Measurements from ENCODE around the gene PIP5K1B.

PIP5K1B gene

DNA sequence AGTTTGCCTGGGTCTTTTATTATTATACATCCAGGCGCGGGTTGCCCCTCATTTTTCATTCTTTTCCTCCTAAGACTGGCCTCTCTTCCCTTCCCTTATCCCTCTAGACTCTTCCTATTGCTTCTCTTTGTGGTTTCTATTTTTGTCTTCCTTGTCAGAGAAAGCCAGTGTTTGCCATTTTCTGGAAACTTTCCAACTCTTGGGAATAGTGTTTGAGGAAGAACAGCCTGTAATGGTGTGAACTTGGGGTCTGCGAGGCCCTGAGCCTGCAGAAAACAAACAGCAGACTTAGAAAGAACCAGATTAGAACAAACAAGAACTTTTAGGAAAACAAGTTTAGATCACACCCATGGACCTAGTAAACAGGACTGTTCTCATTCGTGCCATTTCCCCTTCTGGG is 293.3 kb downstream of the PIP5K1B start:
- H3K9ac ChIP-seq: no peak overlapping the region

DNA sequence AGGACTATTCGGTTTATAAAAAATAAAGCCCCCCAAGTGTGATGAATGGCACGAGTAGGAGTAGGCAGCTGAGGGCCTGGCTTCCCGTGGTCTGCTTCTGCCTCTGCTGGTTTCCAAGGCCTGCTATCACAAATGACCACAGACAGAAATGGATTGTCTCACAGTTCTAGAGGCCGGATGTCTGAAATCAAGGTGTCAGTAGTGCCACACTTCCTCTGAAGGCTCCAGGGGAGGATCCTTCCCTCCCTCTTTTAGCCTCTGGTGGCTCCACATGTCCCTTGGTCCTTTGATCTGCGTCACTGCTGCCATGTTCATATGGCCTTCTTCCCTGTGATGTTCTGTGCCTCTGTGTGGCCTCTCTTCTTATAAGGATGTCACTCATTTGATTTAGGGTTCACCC is 293.8 kb downstream of the PIP5K1B start:
- Histone ChIP-seq H3K27ac (no peak overlapping the region), H3K9ac (no peak overlapping the region)

More for the DNA sequence above, 293.3 kb downstream of the PIP5K1B start:
- no peaks in the 10 kb centered on the region for H4K20me1 ChIP-seq (ENCODE audit: insufficient read depth)
- H3K27ac ChIP-seq: no peak overlapping the region
- no peaks in the 10 kb centered on the region for H3K36me3 ChIP-seq (ENCODE audit: insufficient read depth)
- peaks cover 4% of the 10 kb centered on the region for H3K4me1 ChIP-seq (ENCODE audit: low read depth, poor library complexity, severe bottlenecking)
- TF ChIP-seq CTCF (conservative IDR thresholded peaks at IDR 0.05; ENCODE audit: low read depth, low read length): no peak
- no peak overlapping the region for H3K4me2 ChIP-seq
- H3K27me3 ChIP-seq (ENCODE audit: insufficient read depth, low read depth): no peaks in the 10 kb centered on the region
- H3K4me3 ChIP-seq (IDR thresholded peaks at IDR 0.05; ENCODE audit: insufficient read depth, low read depth, low read length): no peak overlapping the region
- H2AFZ ChIP-seq (ENCODE audit: low read depth): no peak overlapping the region
- H3K79me2 ChIP-seq (ENCODE audit: insufficient read depth, low read depth): no peaks in the 10 kb centered on the region

DNA sequence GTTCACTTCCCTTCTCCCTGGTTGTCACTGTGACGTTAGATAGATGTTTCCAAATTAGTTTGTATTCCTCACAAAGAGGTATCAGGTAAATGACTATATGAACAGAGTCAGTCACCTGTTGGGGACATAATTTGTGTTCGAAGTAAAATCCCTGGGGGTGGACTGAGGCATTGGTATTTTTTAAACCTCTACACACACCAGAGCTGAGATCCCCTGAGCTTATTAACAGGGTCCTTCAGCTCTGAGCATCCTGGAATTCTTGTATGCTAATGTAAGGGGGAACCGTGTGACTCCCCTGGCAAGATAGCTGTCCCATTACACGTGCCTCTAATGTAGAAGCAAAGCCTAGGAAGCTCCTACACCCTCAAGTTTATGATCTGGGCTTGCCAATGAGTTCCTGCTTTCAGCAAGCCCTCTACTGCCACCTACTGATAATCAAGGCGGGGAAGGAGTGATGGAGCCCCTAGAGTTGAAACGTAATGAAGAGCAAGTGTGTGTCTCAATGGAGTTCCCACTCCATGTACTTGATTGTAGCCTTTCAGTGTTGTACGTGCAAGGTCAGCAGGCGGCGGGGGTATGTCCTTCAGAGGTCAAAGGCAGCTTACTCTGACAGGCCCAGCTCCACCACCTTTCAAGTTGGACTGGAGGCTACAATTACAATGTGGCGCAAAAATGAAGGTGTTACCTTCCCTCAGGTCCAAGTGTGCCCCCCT is 294.5 kb downstream of the PIP5K1B start:
- no peak overlapping the region for H3K9ac ChIP-seq
- TF ChIP-seq CTCF (conservative IDR thresholded peaks at IDR 0.05; ENCODE audit: low read depth, low read length): peak; percentile 81
- H3K27me3 ChIP-seq (ENCODE audit: insufficient read depth, low read depth): no peaks in the 10 kb centered on the region
- H3K4me3 ChIP-seq (IDR thresholded peaks at IDR 0.05; ENCODE audit: insufficient read depth, low read depth, low read length): no peak overlapping the region
- no peak overlapping the region for H3K27ac ChIP-seq
- no peak overlapping the region for H3K4me2 ChIP-seq
- H3K36me3 ChIP-seq (ENCODE audit: insufficient read depth): no peaks in the 10 kb centered on the region
- 0 out of 2 replicates have a peak overlapping the region, but pooled peaks have one; percentile 32 for H2AFZ ChIP-seq (ENCODE audit: low read depth)
- peaks cover 4% of the 10 kb centered on the region for H3K4me1 ChIP-seq (ENCODE audit: low read depth, poor library complexity, severe bottlenecking)
- no peaks in the 10 kb centered on the region for H4K20me1 ChIP-seq (ENCODE audit: insufficient read depth)
- no peaks in the 10 kb centered on the region for H3K79me2 ChIP-seq (ENCODE audit: insufficient read depth, low read depth)

More for the DNA sequence above, 293.8 kb downstream of the PIP5K1B start:
- no peaks in the 10 kb centered on the region for H3K79me2 ChIP-seq (ENCODE audit: insufficient read depth, low read depth)
- H3K36me3 ChIP-seq (ENCODE audit: insufficient read depth): no peaks in the 10 kb centered on the region
- H2AFZ ChIP-seq (ENCODE audit: low read depth): no peak overlapping the region
- no peak for TF ChIP-seq CTCF (conservative IDR thresholded peaks at IDR 0.05; ENCODE audit: low read depth, low read length)
- no peak overlapping the region for H3K4me3 ChIP-seq (IDR thresholded peaks at IDR 0.05; ENCODE audit: insufficient read depth, low read depth, low read length)
- H3K4me1 ChIP-seq (ENCODE audit: low read depth, poor library complexity, severe bottlenecking): peaks cover 4% of the 10 kb centered on the region
- H3K27me3 ChIP-seq (ENCODE audit: insufficient read depth, low read depth): no peaks in the 10 kb centered on the region
- no peak overlapping the region for H3K4me2 ChIP-seq
- H4K20me1 ChIP-seq (ENCODE audit: insufficient read depth): no peaks in the 10 kb centered on the region

DNA sequence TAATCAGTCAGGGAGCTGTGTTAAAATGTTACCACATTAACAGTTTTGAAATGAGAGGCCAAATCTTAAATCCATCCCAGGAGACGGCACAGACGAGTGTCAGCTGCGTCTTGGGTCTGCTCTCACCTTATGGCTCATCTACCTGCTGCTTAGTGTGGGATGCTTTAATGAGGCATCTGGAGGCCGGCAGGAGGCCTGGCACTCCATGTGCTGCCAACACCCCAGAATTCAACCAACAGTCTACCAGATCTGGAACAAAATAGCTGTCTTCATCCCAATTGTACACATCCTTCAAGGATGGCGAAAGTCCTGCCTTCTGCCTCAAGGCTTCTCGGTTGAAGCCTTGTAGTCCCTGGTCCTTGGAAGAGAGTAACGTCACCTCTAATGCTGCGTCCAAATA is 296.9 kb downstream of the PIP5K1B start:
- no peak for TF ChIP-seq CTCF (conservative IDR thresholded peaks at IDR 0.05; ENCODE audit: low read depth, low read length)
- no peak overlapping the region for H3K4me2 ChIP-seq
- no peaks in the 10 kb centered on the region for H4K20me1 ChIP-seq (ENCODE audit: insufficient read depth)
- no peak overlapping the region for H3K9ac ChIP-seq
- H2AFZ ChIP-seq (ENCODE audit: low read depth): no peak overlapping the region
- peaks cover 4% of the 10 kb centered on the region for H3K4me1 ChIP-seq (ENCODE audit: low read depth, poor library complexity, severe bottlenecking)
- no peak overlapping the region for H3K27ac ChIP-seq
- H3K4me3 ChIP-seq (IDR thresholded peaks at IDR 0.05; ENCODE audit: insufficient read depth, low read depth, low read length): no peak overlapping the region
- H3K27me3 ChIP-seq (ENCODE audit: insufficient read depth, low read depth): no peaks in the 10 kb centered on the region
- H3K79me2 ChIP-seq (ENCODE audit: insufficient read depth, low read depth): no peaks in the 10 kb centered on the region
- H3K36me3 ChIP-seq (ENCODE audit: insufficient read depth): no peaks in the 10 kb centered on the region
